ENCODE measurements around the gene TUBGCP6.

DNA sequence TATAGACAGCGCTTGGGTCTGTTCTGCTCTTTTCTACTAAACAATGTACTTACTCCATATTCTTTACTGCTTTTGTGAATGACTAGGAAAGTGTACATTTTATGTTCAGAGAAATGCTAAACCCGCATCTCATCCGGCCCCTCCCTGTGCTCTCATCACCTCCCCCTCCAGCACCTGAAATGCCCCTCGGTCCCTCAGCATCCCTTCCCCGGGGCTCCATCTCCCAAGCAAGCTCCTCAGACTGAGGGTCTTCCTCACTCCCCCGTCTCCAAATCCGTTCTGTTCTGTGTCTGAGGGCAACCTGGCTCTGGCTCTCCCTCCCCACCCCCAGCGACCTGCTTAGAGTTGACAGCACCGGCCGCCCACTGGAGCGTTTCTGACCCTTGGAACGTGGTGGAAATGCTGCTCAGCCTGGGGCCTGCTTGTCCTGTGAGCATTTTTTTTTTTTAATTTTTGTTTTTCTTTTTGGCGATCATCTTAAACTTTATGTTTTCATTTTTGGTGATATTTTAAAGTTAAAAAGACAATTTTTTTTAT is 42.6 kb downstream of the TUBGCP6 start:
- TF ChIP-seq, protein P1, sequence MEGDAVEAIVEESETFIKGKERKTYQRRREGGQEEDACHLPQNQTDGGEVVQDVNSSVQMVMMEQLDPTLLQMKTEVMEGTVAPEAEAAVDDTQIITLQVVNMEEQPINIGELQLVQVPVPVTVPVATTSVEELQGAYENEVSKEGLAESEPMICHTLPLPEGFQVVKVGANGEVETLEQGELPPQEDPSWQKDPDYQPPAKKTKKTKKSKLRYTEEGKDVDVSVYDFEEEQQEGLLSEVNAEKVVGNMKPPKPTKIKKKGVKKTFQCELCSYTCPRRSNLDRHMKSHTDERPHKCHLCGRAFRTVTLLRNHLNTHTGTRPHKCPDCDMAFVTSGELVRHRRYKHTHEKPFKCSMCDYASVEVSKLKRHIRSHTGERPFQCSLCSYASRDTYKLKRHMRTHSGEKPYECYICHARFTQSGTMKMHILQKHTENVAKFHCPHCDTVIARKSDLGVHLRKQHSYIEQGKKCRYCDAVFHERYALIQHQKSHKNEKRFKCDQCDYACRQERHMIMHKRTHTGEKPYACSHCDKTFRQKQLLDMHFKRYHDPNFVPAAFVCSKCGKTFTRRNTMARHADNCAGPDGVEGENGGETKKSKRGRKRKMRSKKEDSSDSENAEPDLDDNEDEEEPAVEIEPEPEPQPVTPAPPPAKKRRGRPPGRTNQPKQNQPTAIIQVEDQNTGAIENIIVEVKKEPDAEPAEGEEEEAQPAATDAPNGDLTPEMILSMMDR (conservative IDR thresholded peaks at IDR 0.05; ENCODE audit: low read depth, low read length) = no peak
- no peak for TF ChIP-seq EZH2 (IDR thresholded peaks at IDR 0.05; ENCODE audit: borderline replicate concordance, low read depth, low read length, poor library complexity, severe bottlenecking)

All from A673 (cell line).